Measurements from ENCODE around the gene PRKCB.

GRCh38 chr16:24002619-24003018 lies 166.8 kb downstream of the PRKCB start:
- TF ChIP-seq CTCF (conservative IDR thresholded peaks at IDR 0.05; ENCODE audit: low read depth, low read length) = no peak
- no peak for TF ChIP-seq EZH2 (IDR thresholded peaks at IDR 0.05; ENCODE audit: low read length, unreplicated experiment)

Data from PC-3 (cell line).